Measurements from ENCODE around the gene PITX2. TPM values are rescaled to one million over a fixed set of nuclear protein-coding genes. Genes with fewer than 3 reads are reported as not detected.

PITX2 gene
- total RNA-seq (2021; ENCODE audit: unreplicated experiment) (8.3 TPM), Bru-seq, nascent RNA (percentile 51 among the genes with signal in this experiment), BruChase-seq, experiment 1, labeled RNA remaining after a 6-hour chase (percentile 34 among the genes with signal in this experiment), BruChase-seq, experiment 2, labeled RNA remaining after a 2-hour chase (percentile 49 among the genes with signal in this experiment)
- 5.4 and 5.6 TPM in 2 replicates for polyA plus RNA-seq (2012)
- long read RNA-seq, transcript PITX2-210 (1 exons, 1,398 nt), result major isoform, 8 of 21 reads
- long read RNA-seq, transcript PITX2-203 (4 exons, 2,100 nt), result minor isoform, 5 of 21 reads
- long read RNA-seq, partial matches to known transcripts, result 0 of 21 reads
- long read RNA-seq, other reads (novel, unspliced or antisense), result 0 of 21 reads

GRCh38 chr4:110622841-110623717 is at the start of gene PITX2:
Gene PITX2 (minus strand): TSS chr4:110623077. CDS start chr4:110622460, 617 bp downstream.
- peak within 1 kb of the TSS; percentile 68 for H3K9ac ChIP-seq (ENCODE audit: low read length)
- no peaks in the 10 kb centered on the region; the same call in 1 of the 2 replicates for H3K9me2 ChIP-seq (ENCODE audit: insufficient read depth)
- no peaks in the 10 kb centered on the region for H3K9me3 ChIP-seq (ENCODE audit: control insufficient read depth in 1 of 2, insufficient read depth in 1 of 2, low read depth in 1 of 2, low read length in 2 of 2)
- no peaks in the 10 kb centered on the region for H4K20me1 ChIP-seq (ENCODE audit: insufficient read depth)
- H3K36me3 ChIP-seq (ENCODE audit: control insufficient read depth in 1 of 2, insufficient read depth in 2 of 2, low read length in 2 of 2), result 0 out of 4 replicates have a peak, but pooled peaks cover 0 to 4% of the 10 kb centered on the region in 2 experiments
- intact Hi-C loops (cut with micrococcal nuclease), result loop anchor here (5.0 kb wide), 1 partner anchor 616 kb away; no protein-coding TSS in a partner anchor
- TSS peak; percentile 88 for BruUV-seq (replicated peaks)
- POLR2A ChIA-PET, result interaction anchor here (0.6 to 1.2 kb wide), 2 partner anchors 27 to 107 kb away, joined by 3 read pairs; no protein-coding TSS in a partner anchor
- DNase-seq (ENCODE audit: low read depth, low spot score) (peak; percentile 92), ATAC-seq (peak; percentile 100)
- CTCF ChIA-PET, result interaction anchor here (1.0 kb wide), 1 partner anchor 1007 kb away, joined by 3 read pairs; no protein-coding TSS in a partner anchor
- H2AFZ ChIP-seq (ENCODE audit: low read depth, low read length, poor library complexity, severe bottlenecking), result peak within 1 kb of the TSS; percentile 97
- peak within 1 kb of the TSS; percentile 99 for H3K4me2 ChIP-seq (ENCODE audit: low read length)
- peak within 1 kb of the TSS; percentile 60 to 75 for H3K4me3 ChIP-seq (replicated peaks in 1 of 2; ENCODE audit: low read depth in 1 of 2, low read length in 2 of 2)
- peaks cover 3 to 14% of the 10 kb centered on the region in 2 experiments; a peak in 3 of 4 replicates for H3K4me1 ChIP-seq (ENCODE audit: control insufficient read depth in 1 of 2, insufficient read depth in 2 of 2, low read length in 2 of 2)
- no peaks in the 10 kb centered on the region for H3K27me3 ChIP-seq (ENCODE audit: insufficient read depth, low read length)
- no peak within 1 kb of the TSS; the same call in 1 of the 2 replicates for H3K27ac ChIP-seq (ENCODE audit: low read depth, low read length)
- no peaks in the 10 kb centered on the region for H3K79me2 ChIP-seq (ENCODE audit: insufficient read depth, low read length)
- TF ChIP-seq RAD21 (IDR thresholded peaks at IDR 0.05; ENCODE audit: low read depth) (no peak), SRF (IDR thresholded peaks at IDR 0.05; ENCODE audit: low read depth) (no peak), CBX3 (IDR thresholded peaks at IDR 0.05; ENCODE audit: low read depth) (no peak), EZH2phosphoT487 (IDR thresholded peaks at IDR 0.05; ENCODE audit: borderline replicate concordance) (no peak), SP1 (IDR thresholded peaks at IDR 0.05; ENCODE audit: low read depth) (peak; percentile 94), SIN3A (IDR thresholded peaks at IDR 0.05; ENCODE audit: low read depth) (peak; percentile 36), POLR2AphosphoS5 (IDR thresholded peaks at IDR 0.05; ENCODE audit: low read depth, low read length) (peak; percentile 82), POLR2A (IDR thresholded peaks at IDR 0.05; ENCODE audit: borderline replicate concordance, extremely low read depth, insufficient read depth, insufficient read length) (peak; percentile 49), CEBPB (IDR thresholded peaks at IDR 0.05; ENCODE audit: low read depth) (no peak), EGR1 (IDR thresholded peaks at IDR 0.05; ENCODE audit: low read depth) (peak; percentile 82), ZFX (IDR thresholded peaks at IDR 0.05) (peak; percentile 48; the same call in 1 of the 2 replicates)
- TF ChIP-seq, protein P1, sequence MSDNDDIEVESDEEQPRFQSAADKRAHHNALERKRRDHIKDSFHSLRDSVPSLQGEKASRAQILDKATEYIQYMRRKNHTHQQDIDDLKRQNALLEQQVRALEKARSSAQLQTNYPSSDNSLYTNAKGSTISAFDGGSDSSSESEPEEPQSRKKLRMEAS (IDR thresholded peaks at IDR 0.05), result peak; percentile 49
- RAD21 ChIA-PET (ENCODE audit: low non-redundant PET in 1 of 2, low total read pairs in 2 of 2, uncharacterized antibody in 2 of 2, unreplicated experiment in 2 of 2), result no interaction called here

Data from HCT116 (cell line).